Neural cell (in vitro differentiated cells): ENCODE measurements around the gene RNU1-3. TPM values are rescaled to one million over a fixed set of nuclear protein-coding genes. Genes with fewer than 3 reads are reported as not detected.
"Not testable (repeated sequence)": the region's sequence is repeated elsewhere in the genome, so short reads cannot be mapped to it uniquely, and the experiment has no call there.

Experiments used
- H2AFZ ChIP-seq: fragments of 200-600, 300-800 bp; sonication (generic), shearing (Covaris generic); 2 replicates; pipeline ENCODE4 v1.6.0; 2014; ENCODE audit warnings: low read depth, mild to moderate bottlenecking, antibody characterized with exemption, low read length, moderate library complexity
- H3F3A ChIP-seq: fragments of 200-600 bp; shearing (Covaris generic); 2 replicates; pipeline ENCODE4 v1.6.1; 2016; ENCODE audit warnings: mild to moderate bottlenecking, moderate library complexity, mixed read lengths, antibody characterized with exemption, low read length; ENCODE audit not compliant: insufficient read depth, poor library complexity, severe bottlenecking
- H3K27ac ChIP-seq: fragments of 200-600, 300-800 bp; sonication (generic), shearing (Covaris generic); 2 replicates; pipeline ENCODE4 v1.5.1; 2014; ENCODE audit warnings: mild to moderate bottlenecking, low read length, moderate library complexity
- H3K27me3 ChIP-seq: fragments of 300-800, 200-600 bp; sonication (generic), shearing (Covaris generic); 2 replicates; pipeline ENCODE4 v1.6.0; 2014; ENCODE audit warnings: mild to moderate bottlenecking, low read depth, low read length, moderate library complexity; ENCODE audit not compliant: insufficient read depth
- H3K36me3 ChIP-seq: fragments of 300-800, 200-600 bp; sonication (generic), shearing (Covaris generic); 2 replicates; pipeline ENCODE4 v1.5.1; 2014; ENCODE audit warnings: mild to moderate bottlenecking, antibody characterized with exemption, low read length, moderate library complexity; ENCODE audit not compliant: insufficient read depth
- H3K4me2 ChIP-seq: fragments of 300-800, 200-600 bp; sonication (generic), shearing (Covaris generic); 2 replicates; pipeline ENCODE4 v1.6.0; 2014; ENCODE audit warnings: mild to moderate bottlenecking, low read length
- H3K4me3 ChIP-seq: fragments of 300-800, 200-600 bp; sonication (generic), shearing (Covaris generic); 2 replicates; pipeline ENCODE4 v1.5.1; 2014; ENCODE audit warnings: mild to moderate bottlenecking, low read length, moderate library complexity
- H3K79me2 ChIP-seq: fragments of 200-600 bp; shearing (Covaris generic); replicated peaks from 2 replicates; pipeline ENCODE4 v1.6.0; 2014; ENCODE audit warnings: mild to moderate bottlenecking, low read length, moderate library complexity; ENCODE audit not compliant: insufficient read depth
- H3K9ac ChIP-seq: fragments of 300-800, 200-600 bp; sonication (generic), shearing (Covaris generic); 2 replicates; pipeline ENCODE4 v1.6.1; 2016; ENCODE audit warnings: mild to moderate bottlenecking, low read length, mixed read lengths
- H3K9me2 ChIP-seq: fragments of 200-600 bp; shearing (Covaris generic); 2 replicates; pipeline ENCODE4 v1.6.1; 2016; ENCODE audit warnings: mild to moderate bottlenecking, low read length, mixed read lengths; ENCODE audit not compliant: insufficient read depth
- H3K9me3 ChIP-seq: fragments of 200-600, 300-800 bp; sonication (generic), shearing (Covaris generic); 2 replicates; pipeline ENCODE4 v1.6.1; 2016; ENCODE audit warnings: mild to moderate bottlenecking, mixed run types, low read length, moderate library complexity, mixed read lengths
- H4K20me1 ChIP-seq: fragments of 200-600 bp; shearing (Covaris generic); 2 replicates; pipeline ENCODE4 v1.6.1; 2016; ENCODE audit warnings: mild to moderate bottlenecking, mixed run types; ENCODE audit not compliant: insufficient read depth
- CTCF ChIP-seq: fragments of 450-650 bp; IDR thresholded peaks from 2 replicates; pipeline ENCODE4 v1.5.1; 2014; ENCODE audit warnings: antibody characterized with exemption, mild to moderate bottlenecking, moderate library complexity; ENCODE audit not compliant: poor library complexity, severe bottlenecking
- EP300 ChIP-seq: fragments of 450-650 bp; conservative IDR thresholded peaks from 2 replicates; pipeline ENCODE4 v1.6.1; 2014; ENCODE audit warnings: antibody characterized with exemption, mild to moderate bottlenecking, moderate library complexity; ENCODE audit not compliant: poor library complexity, severe bottlenecking
- MXI1 ChIP-seq: fragments of 450-650 bp; conservative IDR thresholded peaks from 2 replicates; pipeline ENCODE4 v1.6.1; 2014; ENCODE audit warnings: antibody characterized with exemption, mild to moderate bottlenecking; ENCODE audit not compliant: poor library complexity, severe bottlenecking
- POLR2AphosphoS5 ChIP-seq: IDR thresholded peaks from 2 replicates; pipeline ENCODE4 v1.6.1; 2012
- RAD21 ChIP-seq: fragments of 450-650 bp; conservative IDR thresholded peaks from 2 replicates; pipeline ENCODE4 v1.6.1; 2014; ENCODE audit warnings: antibody characterized with exemption, mild to moderate bottlenecking, moderate library complexity
- REST ChIP-seq: IDR thresholded peaks from 2 replicates; pipeline ENCODE4 v1.6.1; 2012; ENCODE audit warnings: borderline replicate concordance
- TAF1 ChIP-seq: IDR thresholded peaks from 2 replicates; pipeline ENCODE4 v1.6.1; 2012; ENCODE audit warnings: low read depth
- polyA plus RNA-seq: library from polyadenylated mRNA; depleted of rRNA; stranded (reverse); fragments of >200 nt; gene quantifications from 2 replicates; pipeline ENCODE4 v1.2.3, GENCODE V29; 2014

Gene RNU1-3
- polyA plus RNA-seq, 1 donor from 2014 or later, result not detected

GRCh38 chr1:16621300-16621658 is 45.5 kb downstream of the RNU1-3 start:
- no peak overlapping the region for H3K27ac ChIP-seq
- H3K9ac ChIP-seq, result no peak overlapping the region
- peaks cover 15% of the 10 kb centered on the region for H3K36me3 ChIP-seq
- H3K9me3 ChIP-seq, result no peaks in the 10 kb centered on the region
- H3K27me3 ChIP-seq, result no peaks in the 10 kb centered on the region
- H4K20me1 ChIP-seq, result no peaks in the 10 kb centered on the region
- no peak overlapping the region for H3K4me2 ChIP-seq
- no peak overlapping the region for H3K4me3 ChIP-seq
- no peak overlapping the region for H2AFZ ChIP-seq
- H3K79me2 ChIP-seq, result no peaks in the 10 kb centered on the region
- H3K9me2 ChIP-seq, result no peaks in the 10 kb centered on the region
- no peak for TF ChIP-seq RAD21
- TF ChIP-seq TAF1, result no peak
- TF ChIP-seq CTCF, result peak; percentile 17
- no peak for TF ChIP-seq EP300
- TF ChIP-seq POLR2AphosphoS5, result no peak
- TF ChIP-seq MXI1, result no peak
- no peak for TF ChIP-seq REST
- no peaks in the 10 kb centered on the region for H3F3A ChIP-seq

- not testable (repeated sequence) for H3K9me3 ChIP-seq, H3K36me3 ChIP-seq
Observed at GRCh38 chr1:16619803-16620501, 46.8 kb downstream of the RNU1-3 start.

GRCh38 chr1:16618719-16619118 is 48.0 kb downstream of the RNU1-3 start:
- H3K4me3 ChIP-seq, result peak overlapping the region; percentile 8

More at GRCh38 chr1:16619803-16620501, 46.8 kb downstream of the RNU1-3 start:
- not testable (repeated sequence) for H3K4me2 ChIP-seq, H3K79me2 ChIP-seq, H3K4me3 ChIP-seq, H2AFZ ChIP-seq, H3K9ac ChIP-seq, H3K27ac ChIP-seq, H3K9me2 ChIP-seq, H3K27me3 ChIP-seq, H3F3A ChIP-seq, H4K20me1 ChIP-seq

More at GRCh38 chr1:16618719-16619118, 48.0 kb downstream of the RNU1-3 start:
- Histone ChIP-seq H2AFZ (no peak overlapping the region), H3F3A (no peaks in the 10 kb centered on the region), H3K4me2 (no peak overlapping the region), H3K27ac (no peak overlapping the region), H3K9me2 (no peaks in the 10 kb centered on the region), H3K9me3 (no peaks in the 10 kb centered on the region), H3K79me2 (no peaks in the 10 kb centered on the region), H3K36me3 (no peaks in the 10 kb centered on the region), H4K20me1 (no peaks in the 10 kb centered on the region), H3K9ac (no peak overlapping the region), H3K27me3 (no peaks in the 10 kb centered on the region)
- TF ChIP-seq RAD21, result no peak
- TF ChIP-seq CTCF, result peak; percentile 28
- peak; percentile 28 for TF ChIP-seq MXI1
